Measurements from ENCODE around the gene CSF1R. TPM values are rescaled to one million over a fixed set of nuclear protein-coding genes. Genes with fewer than 3 reads are reported as not detected.

Gene CSF1R
- polyA plus RNA-seq: 0.10 TPM

GRCh38 chr5:150085950-150086715 lies at the start of gene CSF1R:
TSS of gene CSF1R (minus strand) at chr5:150086554. CDS start at chr5:150086427, 127 bp downstream.
- H3K4me3 Mint-ChIP-seq: no peak within 1 kb of the TSS
- H3K27ac Mint-ChIP-seq: no peak within 1 kb of the TSS
- H3K4me1 Mint-ChIP-seq: peaks cover 10 to 17% (median 12%) of the 10 kb centered on the region in 3 donors
- H3K9me3 Mint-ChIP-seq: no peaks in the 10 kb centered on the region
- no peaks in the 10 kb centered on the region for H3K36me3 Mint-ChIP-seq
- H3K27me3 Mint-ChIP-seq: peaks cover 7% of the 10 kb centered on the region

GRCh38 chr5:150135557-150136304 lies 49.4 kb upstream of the CSF1R start:
- Mint-ChIP-seq H3K9me3 (no peaks in the 10 kb centered on the region), H3K27me3 (peaks cover 4% of the 10 kb centered on the region), H3K27ac (no peak overlapping the region), H3K4me3 (no peak overlapping the region), H3K36me3 (peaks cover 2% of the 10 kb centered on the region), H3K4me1 (no peaks in the 10 kb centered on the region)

GRCh38 chr5:150134198-150134588 lies 47.8 kb upstream of the CSF1R start:
- H3K27me3 Mint-ChIP-seq: peaks cover 6% of the 10 kb centered on the region
- no peak overlapping the region for H3K4me3 Mint-ChIP-seq
- no peak overlapping the region for H3K27ac Mint-ChIP-seq
- H3K36me3 Mint-ChIP-seq: peaks cover 2% of the 10 kb centered on the region
- no peaks in the 10 kb centered on the region for H3K9me3 Mint-ChIP-seq
- peaks cover 0 to 2% (median 0%) of the 10 kb centered on the region in 3 donors for H3K4me1 Mint-ChIP-seq

GRCh38 chr5:150133581-150134197 lies 47.3 kb upstream of the CSF1R start:
- no peak overlapping the region for H3K27ac Mint-ChIP-seq
- H3K9me3 Mint-ChIP-seq: no peaks in the 10 kb centered on the region
- H3K27me3 Mint-ChIP-seq: peaks cover 6% of the 10 kb centered on the region
- peaks cover 2% of the 10 kb centered on the region for H3K36me3 Mint-ChIP-seq
- H3K4me3 Mint-ChIP-seq: no peak overlapping the region
- peaks cover 0 to 2% (median 0%) of the 10 kb centered on the region in 3 donors for H3K4me1 Mint-ChIP-seq

- H3K4me1 Mint-ChIP-seq: peaks cover 0 to 2% (median 2%) of the 10 kb centered on the region in 3 donors
- H3K27me3 Mint-ChIP-seq: peaks cover 6% of the 10 kb centered on the region
- no peak overlapping the region for H3K4me3 Mint-ChIP-seq
- H3K9me3 Mint-ChIP-seq: no peaks in the 10 kb centered on the region
- H3K27ac Mint-ChIP-seq: no peak overlapping the region
- peaks cover under 1% of the 10 kb centered on the region for H3K36me3 Mint-ChIP-seq
These were observed 46.4 kb upstream of the CSF1R start for GRCh38 chr5:150132740-150133139.

- H3K27me3 Mint-ChIP-seq: peaks cover 6% of the 10 kb centered on the region
- no peak overlapping the region for H3K4me3 Mint-ChIP-seq
- H3K27ac Mint-ChIP-seq: no peak overlapping the region
- peaks cover 0 to 2% (median 2%) of the 10 kb centered on the region in 3 donors for H3K4me1 Mint-ChIP-seq
- no peaks in the 10 kb centered on the region for H3K36me3 Mint-ChIP-seq
- H3K9me3 Mint-ChIP-seq: no peaks in the 10 kb centered on the region
These were observed 45.8 kb upstream of the CSF1R start for GRCh38 chr5:150131978-150132694.

GRCh38 chr5:150131461-150131860 lies 45.1 kb upstream of the CSF1R start:
- Mint-ChIP-seq H3K27me3 (peaks cover 6% of the 10 kb centered on the region), H3K36me3 (no peaks in the 10 kb centered on the region), H3K9me3 (no peaks in the 10 kb centered on the region), H3K4me1 (peaks cover 0 to 2% (median 2%) of the 10 kb centered on the region in 3 donors), H3K4me3 (no peak overlapping the region), H3K27ac (no peak overlapping the region)

GRCh38 chr5:150130493-150130922 lies 44.2 kb upstream of the CSF1R start:
- Mint-ChIP-seq H3K36me3 (no peaks in the 10 kb centered on the region), H3K4me3 (no peak overlapping the region), H3K4me1 (peaks cover 0 to 2% (median 2%) of the 10 kb centered on the region in 3 donors), H3K9me3 (no peaks in the 10 kb centered on the region), H3K27ac (no peak overlapping the region), H3K27me3 (peaks cover 4% of the 10 kb centered on the region)

GRCh38 chr5:150129813-150130492 lies 43.6 kb upstream of the CSF1R start:
- no peak overlapping the region for H3K4me3 Mint-ChIP-seq

GRCh38 chr5:150129454-150129812 lies 43.1 kb upstream of the CSF1R start:
- Mint-ChIP-seq H3K4me1 (peaks cover 0 to 2% (median 2%) of the 10 kb centered on the region in 3 donors), H3K4me3 (no peak overlapping the region), H3K27me3 (peaks cover 2% of the 10 kb centered on the region), H3K27ac (no peak overlapping the region), H3K9me3 (no peaks in the 10 kb centered on the region), H3K36me3 (no peaks in the 10 kb centered on the region)

More at GRCh38 chr5:150129813-150130492, 43.6 kb upstream of the CSF1R start:
- no peaks in the 10 kb centered on the region for H3K36me3 Mint-ChIP-seq
- peaks cover 2% of the 10 kb centered on the region for H3K27me3 Mint-ChIP-seq
- H3K27ac Mint-ChIP-seq: no peak overlapping the region
- no peaks in the 10 kb centered on the region for H3K9me3 Mint-ChIP-seq
- H3K4me1 Mint-ChIP-seq: peaks cover 0 to 2% (median 2%) of the 10 kb centered on the region in 3 donors

GRCh38 chr5:150126921-150127265 lies 40.5 kb upstream of the CSF1R start:
- H3K4me1 Mint-ChIP-seq: peaks cover 0 to 4% (median 2%) of the 10 kb centered on the region in 3 donors
- H3K27me3 Mint-ChIP-seq: peaks cover 2% of the 10 kb centered on the region
- no peaks in the 10 kb centered on the region for H3K9me3 Mint-ChIP-seq
- H3K4me3 Mint-ChIP-seq: no peak overlapping the region
- H3K36me3 Mint-ChIP-seq: no peaks in the 10 kb centered on the region
- H3K27ac Mint-ChIP-seq: no peak overlapping the region

GRCh38 chr5:150126199-150126920 lies 40.0 kb upstream of the CSF1R start:
- Mint-ChIP-seq H3K27ac (no peak overlapping the region), H3K27me3 (peaks cover 2% of the 10 kb centered on the region), H3K9me3 (no peaks in the 10 kb centered on the region), H3K4me1 (peaks cover 0 to 4% (median 2%) of the 10 kb centered on the region in 3 donors), H3K4me3 (no peak overlapping the region), H3K36me3 (no peaks in the 10 kb centered on the region)

GRCh38 chr5:150125334-150125733 lies 39.0 kb upstream of the CSF1R start:
- Mint-ChIP-seq H3K4me1 (peaks cover 0 to 4% (median 2%) of the 10 kb centered on the region in 3 donors), H3K27ac (no peak overlapping the region), H3K4me3 (no peak overlapping the region), H3K36me3 (no peaks in the 10 kb centered on the region), H3K9me3 (no peaks in the 10 kb centered on the region), H3K27me3 (peaks cover 2% of the 10 kb centered on the region)

- Mint-ChIP-seq H3K36me3 (no peaks in the 10 kb centered on the region), H3K9me3 (no peaks in the 10 kb centered on the region), H3K4me3 (no peak overlapping the region), H3K27ac (no peak overlapping the region), H3K27me3 (no peaks in the 10 kb centered on the region), H3K4me1 (peaks cover 0 to 4% (median 0%) of the 10 kb centered on the region in 3 donors)
These were observed 38.2 kb upstream of the CSF1R start for GRCh38 chr5:150124596-150124995.
